Activated CD8-positive, alpha-beta memory T cell treated with anti-CD3 and anti-CD28 coated beads for 48 hours (primary cell): Measurements from ENCODE around the gene SLC1A5.

Experiments
- DNase-seq, 3 experiments: peaks; one replicate each; pipeline ENCODE4 v3.0.0-alpha.2; 2020; ENCODE audit warnings: low read depth in 2 of 3, low spot score in 2 of 3

The SLC1A5 gene

GRCh38 chr19:46726971-46727501 lies 61.4 kb downstream of the SLC1A5 start:
- no peak for DNase-seq

GRCh38 chr19:46726551-46726950 lies 61.8 kb downstream of the SLC1A5 start:
- no peak for DNase-seq

- DNase-seq, result no peak
Observed at GRCh38 chr19:46725859-46726393, 62.5 kb downstream of the SLC1A5 start.

- DNase-seq, result no peak
Observed at GRCh38 chr19:46725036-46725820, 63.2 kb downstream of the SLC1A5 start.
